Cardiac fibroblast (primary cell): ENCODE results near the gene ATP13A1.

Experiments
- DNase-seq, 2 donors: peaks; one replicate each; pipeline versions ENCODE4 v3.0.0 to v3.0.0-alpha.2; 2010; ENCODE audit warnings: low read depth in 2 of 2
- H3K4me3 ChIP-seq, 2 donors: replicated peaks in 1 of 2; 1 replicate in 1 of 2; 2 replicates in 1 of 2; pipeline ENCODE4 v1.5.1; 2011; ENCODE audit warnings: low read depth in 2 of 2, low read length in 2 of 2, mild to moderate bottlenecking in 2 of 2, moderate library complexity in 1 of 2
- TF ChIP-seq, protein P1 (sequence below): IDR thresholded peaks from one replicate; pipeline ENCODE4 v1.5.1; 2011; ENCODE audit warnings: low read depth, mild to moderate bottlenecking, low read length, inconsistent platforms

The ATP13A1 gene

DNA sequence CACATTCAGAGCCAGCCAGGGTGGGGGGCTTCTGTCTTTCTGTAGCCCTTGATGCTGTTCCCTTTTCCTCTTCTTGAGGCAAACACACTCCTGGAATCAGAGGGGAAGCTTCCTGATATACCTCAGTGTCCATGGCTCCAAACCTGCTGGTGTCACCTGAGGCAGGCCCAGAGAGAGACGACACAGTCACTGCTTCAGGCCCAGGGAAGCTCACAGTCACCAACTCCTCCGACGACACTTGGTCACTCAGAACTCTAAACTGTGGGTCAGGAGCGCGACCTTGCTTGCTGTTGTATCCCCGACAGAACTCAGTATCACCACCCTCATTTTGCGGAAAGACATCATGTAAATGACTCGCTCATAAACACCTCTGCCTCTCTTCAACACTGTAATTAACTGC is 1.1 kb downstream of the ATP13A1 start:
- DNase-seq: no peak
- TF ChIP-seq, protein P1, sequence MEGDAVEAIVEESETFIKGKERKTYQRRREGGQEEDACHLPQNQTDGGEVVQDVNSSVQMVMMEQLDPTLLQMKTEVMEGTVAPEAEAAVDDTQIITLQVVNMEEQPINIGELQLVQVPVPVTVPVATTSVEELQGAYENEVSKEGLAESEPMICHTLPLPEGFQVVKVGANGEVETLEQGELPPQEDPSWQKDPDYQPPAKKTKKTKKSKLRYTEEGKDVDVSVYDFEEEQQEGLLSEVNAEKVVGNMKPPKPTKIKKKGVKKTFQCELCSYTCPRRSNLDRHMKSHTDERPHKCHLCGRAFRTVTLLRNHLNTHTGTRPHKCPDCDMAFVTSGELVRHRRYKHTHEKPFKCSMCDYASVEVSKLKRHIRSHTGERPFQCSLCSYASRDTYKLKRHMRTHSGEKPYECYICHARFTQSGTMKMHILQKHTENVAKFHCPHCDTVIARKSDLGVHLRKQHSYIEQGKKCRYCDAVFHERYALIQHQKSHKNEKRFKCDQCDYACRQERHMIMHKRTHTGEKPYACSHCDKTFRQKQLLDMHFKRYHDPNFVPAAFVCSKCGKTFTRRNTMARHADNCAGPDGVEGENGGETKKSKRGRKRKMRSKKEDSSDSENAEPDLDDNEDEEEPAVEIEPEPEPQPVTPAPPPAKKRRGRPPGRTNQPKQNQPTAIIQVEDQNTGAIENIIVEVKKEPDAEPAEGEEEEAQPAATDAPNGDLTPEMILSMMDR: no peak
- peak overlapping the region; percentile 99 to 100 for H3K4me3 ChIP-seq

DNA sequence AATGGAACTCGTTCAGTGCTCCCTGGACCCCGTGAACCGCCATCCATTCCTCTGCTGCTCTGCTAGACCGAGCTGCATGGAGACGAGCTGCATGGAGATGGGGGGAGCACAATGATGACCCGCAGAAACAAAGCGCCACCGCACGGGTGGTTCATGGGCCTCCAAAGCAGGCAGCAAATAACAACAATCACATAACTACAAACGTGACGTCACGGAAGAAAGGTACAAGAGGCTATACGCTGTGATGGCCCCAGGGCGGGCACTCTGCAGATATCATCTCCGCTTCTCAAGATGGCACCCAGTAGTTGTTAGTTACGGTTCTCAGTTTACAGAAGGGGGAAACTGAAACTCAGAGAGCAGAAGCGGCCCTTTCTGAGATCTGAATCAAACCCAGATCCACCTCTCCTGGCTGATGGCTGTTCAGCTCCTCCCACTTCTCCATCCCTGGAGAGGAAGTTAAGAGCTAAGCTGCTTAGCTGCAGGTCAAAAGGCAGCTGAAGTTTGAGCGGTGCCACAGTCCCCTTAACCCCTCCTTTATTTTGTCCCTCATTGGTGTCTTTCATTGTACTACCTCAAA is 1.7 kb downstream of the ATP13A1 start:
- TF ChIP-seq, protein P1: no peak
- no peak for DNase-seq
- H3K4me3 ChIP-seq: no peak overlapping the region

DNA sequence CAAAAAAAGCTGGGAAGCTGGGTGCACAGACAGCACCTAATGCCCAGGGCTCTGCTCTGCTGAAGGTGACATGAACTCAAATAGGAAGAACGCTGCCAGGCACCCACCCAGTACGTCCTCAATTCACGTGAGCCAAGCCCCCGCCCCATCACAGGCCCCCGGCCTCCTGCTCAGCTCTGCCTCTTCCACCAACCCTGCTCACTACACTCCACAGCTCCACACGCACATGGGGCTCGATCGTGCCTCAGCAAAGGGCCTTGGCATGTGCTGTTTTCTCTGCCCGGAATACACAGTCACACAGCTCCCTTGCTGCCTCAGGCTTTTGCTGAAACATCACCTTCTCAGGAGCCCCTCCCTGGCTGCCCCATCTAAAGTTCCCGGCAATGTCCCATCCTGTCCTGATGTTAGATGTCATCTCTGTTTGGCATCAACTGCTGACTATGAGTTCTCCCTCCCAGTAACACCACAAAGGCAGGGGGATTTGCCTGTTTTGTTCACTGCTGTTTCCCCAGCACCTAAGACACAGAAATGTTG is 2.3 kb downstream of the ATP13A1 start:
- DNase-seq: no peak
- H3K4me3 ChIP-seq: no peak overlapping the region
- TF ChIP-seq, protein P1: no peak

DNA sequence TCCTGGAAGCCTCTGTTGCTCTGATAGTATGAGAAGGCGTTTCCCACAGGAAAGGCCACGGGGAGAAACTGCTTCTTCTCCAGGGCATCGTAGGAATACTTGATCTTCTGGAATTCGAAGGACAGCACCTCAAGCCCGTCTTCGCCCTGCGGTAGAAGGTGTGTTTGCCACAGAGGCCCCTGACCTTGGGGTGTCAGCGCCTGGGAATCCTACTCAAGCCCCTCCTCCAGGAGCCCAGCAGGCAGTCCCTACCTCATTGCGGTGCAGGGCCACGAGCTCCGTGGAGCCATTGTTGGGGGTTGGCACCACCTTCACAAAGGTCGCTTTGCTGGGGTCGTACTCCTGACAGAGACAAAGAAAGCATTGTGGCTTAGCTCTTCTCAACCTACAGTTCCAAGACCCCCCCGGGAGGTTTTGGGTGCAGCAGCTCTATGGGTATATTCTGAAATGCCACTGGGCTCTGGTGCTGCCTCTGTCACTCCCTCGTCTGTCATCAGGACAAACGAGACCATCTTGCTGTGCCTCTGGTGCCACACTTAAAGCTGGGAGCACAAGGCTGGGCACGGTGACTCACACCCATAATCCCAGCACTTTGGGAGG is 3.7 kb downstream of the ATP13A1 start:
- TF ChIP-seq, protein P1: no peak
- DNase-seq: no peak
- no peak overlapping the region for H3K4me3 ChIP-seq

DNA sequence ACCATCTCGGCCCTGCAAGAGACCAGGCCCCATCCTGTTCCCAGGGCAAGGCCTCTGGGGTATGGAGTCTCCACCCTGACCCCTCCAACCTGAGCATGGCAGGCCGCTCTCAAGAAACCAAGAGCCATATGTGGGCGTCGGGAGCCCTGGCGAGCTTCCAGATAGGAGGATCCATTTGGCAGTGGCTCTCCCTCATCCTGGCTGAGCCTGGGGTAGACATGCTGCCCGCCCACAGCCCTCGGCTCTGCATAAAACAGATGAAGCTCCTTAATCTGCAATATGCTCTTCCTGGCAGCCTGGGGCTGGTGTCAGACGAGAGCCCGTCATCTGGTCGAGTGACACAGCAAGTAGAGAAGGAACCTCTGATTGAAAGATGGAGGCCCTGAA is 6.1 kb downstream of the ATP13A1 start:
- DNase-seq: peak in 1 of 2 donors; percentile 11
- no peak overlapping the region for H3K4me3 ChIP-seq
- TF ChIP-seq, protein P1: no peak

DNA sequence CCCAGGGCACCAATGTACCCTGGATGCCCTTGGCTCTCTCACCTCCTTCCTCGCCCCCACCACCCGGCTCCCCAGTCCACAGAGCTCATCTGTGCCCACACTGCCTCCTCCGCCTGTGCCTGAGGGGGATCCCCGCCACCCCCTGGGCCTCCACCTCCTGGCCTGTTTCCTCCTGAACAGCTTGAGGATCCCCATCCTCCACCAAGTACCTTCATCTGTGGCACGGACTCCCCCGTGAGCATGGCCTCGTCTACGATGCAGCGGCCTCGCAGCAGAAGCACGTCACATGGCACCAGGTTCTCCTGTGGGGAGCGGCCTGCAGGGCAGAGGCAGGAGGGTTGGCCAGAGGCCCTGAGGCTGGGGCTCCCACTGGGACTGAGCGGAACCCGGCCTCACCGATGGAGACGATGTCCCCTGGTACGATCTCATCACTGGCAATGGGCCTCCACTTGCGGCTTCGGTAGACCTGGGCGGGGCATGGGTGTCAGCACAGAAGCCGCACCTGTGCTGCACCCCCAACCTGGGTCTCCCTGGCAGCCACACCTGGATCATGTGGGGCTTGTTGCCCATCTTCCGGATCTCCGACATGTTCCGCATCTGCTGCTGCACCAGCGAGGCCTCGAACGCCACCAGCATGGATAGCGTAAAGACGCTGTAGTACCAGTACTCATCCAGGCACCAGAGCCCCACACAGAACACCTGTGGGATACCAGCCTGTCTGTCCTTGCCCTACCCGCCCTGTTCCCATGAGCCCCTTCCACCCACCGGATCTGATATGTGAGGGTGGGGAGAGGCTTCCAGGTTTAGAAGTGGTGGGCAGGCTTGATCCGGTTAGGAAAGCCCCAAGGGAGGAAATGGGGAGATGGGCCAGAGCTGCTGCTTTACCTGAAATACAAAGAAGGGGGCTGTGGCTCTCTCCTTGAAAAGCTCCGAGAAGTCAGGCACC is 6.8 kb downstream of the ATP13A1 start:
- no peak for DNase-seq
- H3K4me3 ChIP-seq: no peak overlapping the region

More for the DNA sequence above, 6.8 kb downstream of the ATP13A1 start:
- TF ChIP-seq, protein P1: no peak
